Measurements from ENCODE around the gene ANTXR1.
A peak's percentile ranks its signal among the peaks of the same experiment; 100 is the strongest.

Gene ANTXR1

GRCh38 chr2:69167469-69167822 lies 154.5 kb downstream of the ANTXR1 start:
- DNase-seq (ENCODE audit: low spot score) = no peak
- in situ Hi-C loops (cut with MboI; ENCODE audit: low pct_unique_long_range_greater_than_20kb, low sequenced_read_pairs, unreplicated experiment) = no loop called here
- no peak for TF ChIP-seq CTCF (IDR thresholded peaks at IDR 0.05; ENCODE audit: extremely low read depth, insufficient read depth, missing control alignments)

- no peak for TF ChIP-seq CTCF (IDR thresholded peaks at IDR 0.05; ENCODE audit: extremely low read depth, insufficient read depth, missing control alignments)
- DNase-seq (ENCODE audit: low spot score) = no peak
- in situ Hi-C loops (cut with MboI; ENCODE audit: low pct_unique_long_range_greater_than_20kb, low sequenced_read_pairs, unreplicated experiment) = no loop called here
Observed at GRCh38 chr2:69168144-69168813, 155.3 kb downstream of the ANTXR1 start.

GRCh38 chr2:69168950-69169654 lies 156.1 kb downstream of the ANTXR1 start:
- no peak for TF ChIP-seq CTCF (IDR thresholded peaks at IDR 0.05; ENCODE audit: extremely low read depth, insufficient read depth, missing control alignments)
- DNase-seq (ENCODE audit: low spot score) = no peak
- in situ Hi-C loops (cut with MboI; ENCODE audit: low pct_unique_long_range_greater_than_20kb, low sequenced_read_pairs, unreplicated experiment) = no loop called here

- in situ Hi-C loops (cut with MboI; ENCODE audit: low pct_unique_long_range_greater_than_20kb, low sequenced_read_pairs, unreplicated experiment) = no loop called here
- TF ChIP-seq CTCF (IDR thresholded peaks at IDR 0.05; ENCODE audit: extremely low read depth, insufficient read depth, missing control alignments) = no peak
- DNase-seq (ENCODE audit: low spot score) = peak; percentile 20
Observed at GRCh38 chr2:69169655-69170389, 156.8 kb downstream of the ANTXR1 start.

- no peak for TF ChIP-seq CTCF (IDR thresholded peaks at IDR 0.05; ENCODE audit: extremely low read depth, insufficient read depth, missing control alignments)
- in situ Hi-C loops (cut with MboI; ENCODE audit: low pct_unique_long_range_greater_than_20kb, low sequenced_read_pairs, unreplicated experiment) = no loop called here
- DNase-seq (ENCODE audit: low spot score) = no peak
Observed at GRCh38 chr2:69170661-69171060, 157.7 kb downstream of the ANTXR1 start.

- no peak for TF ChIP-seq CTCF (IDR thresholded peaks at IDR 0.05; ENCODE audit: extremely low read depth, insufficient read depth, missing control alignments)
- in situ Hi-C loops (cut with MboI; ENCODE audit: low pct_unique_long_range_greater_than_20kb, low sequenced_read_pairs, unreplicated experiment) = no loop called here
- no peak for DNase-seq (ENCODE audit: low spot score)
Observed at GRCh38 chr2:69171116-69171896, 158.3 kb downstream of the ANTXR1 start.

Data from GM13977 (cell line).